Measurements from ENCODE around the gene PTTG1. TPM values are rescaled to one million over a fixed set of nuclear protein-coding genes. Genes with fewer than 3 reads are reported as not detected.

The PTTG1 gene
- total and polyA plus RNA-seq, 9 of the 15 experiments (the other 6 are each of a cell fraction or from before 2014, with no cell fraction given), result 193 to 1,088 (median 349) TPM

DNA sequence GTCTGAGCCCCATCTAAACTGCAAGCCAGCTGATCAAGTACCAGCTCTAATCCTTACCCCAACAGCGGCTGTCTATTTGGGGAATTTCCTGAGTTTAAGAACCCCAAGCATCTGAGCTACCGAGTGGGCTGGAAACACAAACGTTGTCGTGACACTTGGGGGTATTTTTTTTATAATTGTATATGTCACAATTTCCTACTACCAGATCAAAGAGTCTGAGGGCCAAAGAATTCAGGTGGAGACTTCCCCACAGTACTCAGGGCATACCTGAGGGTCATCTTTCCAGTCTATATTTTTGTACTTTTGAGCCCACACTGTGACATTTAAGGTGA, 42.8 kb downstream of the PTTG1 start:
- H3K9ac ChIP-seq (ENCODE audit: insufficient read depth in 1 of 2, low read depth in 2 of 2, low read length in 2 of 2), result no peak overlapping the region
- POLR2A ChIA-PET, result no interaction called here
- H3K4me2 ChIP-seq (ENCODE audit: insufficient read depth, low read length), result no peak overlapping the region
- BruUV-seq (replicated peaks), result no TSS peak
- no peaks in the 10 kb centered on the region for H3K36me3 ChIP-seq (ENCODE audit: control insufficient read depth, insufficient read depth, low read length)
- intact Hi-C loops (cut with micrococcal nuclease) (no loop called here), in situ Hi-C loops (cut with MboI) (no loop called here)
- TF ChIP-seq BHLHE40 (IDR thresholded peaks at IDR 0.05; ENCODE audit: low read length), result no peak
- TF ChIP-seq, protein P1, sequence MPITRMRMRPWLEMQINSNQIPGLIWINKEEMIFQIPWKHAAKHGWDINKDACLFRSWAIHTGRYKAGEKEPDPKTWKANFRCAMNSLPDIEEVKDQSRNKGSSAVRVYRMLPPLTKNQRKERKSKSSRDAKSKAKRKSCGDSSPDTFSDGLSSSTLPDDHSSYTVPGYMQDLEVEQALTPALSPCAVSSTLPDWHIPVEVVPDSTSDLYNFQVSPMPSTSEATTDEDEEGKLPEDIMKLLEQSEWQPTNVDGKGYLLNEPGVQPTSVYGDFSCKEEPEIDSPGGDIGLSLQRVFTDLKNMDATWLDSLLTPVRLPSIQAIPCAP (CRISPR knock-in tag; IDR thresholded peaks at IDR 0.05; ENCODE audit: borderline replicate concordance), result no peak
- no peak for DNase-seq (ENCODE audit: extremely low read depth in 1 of 4, low spot score in 3 of 4)
- H3K4me1 ChIP-seq (replicated peaks in 1 of 2; ENCODE audit: control insufficient read depth in 2 of 2, insufficient read depth in 2 of 2, low read length in 2 of 2), result peaks cover 0 to 4% of the 10 kb centered on the region in 2 experiments; a peak in 1 of 5 replicates
- no peak for FAIRE-seq
- WGBS (ENCODE audit: insufficient coverage, low coverage, missing lambda C conversion rate), result 2% methylated on average over 4 of the region's 4 CpGs
- H3K9me1 ChIP-seq (ENCODE audit: control insufficient read depth, insufficient read depth, low read length), result no peaks in the 10 kb centered on the region
- peaks cover 7 to 10% of the 10 kb centered on the region in 2 experiments; a peak in 4 of 5 replicates for H3K27me3 ChIP-seq (ENCODE audit: control insufficient read depth in 2 of 2, insufficient read depth in 2 of 2, low read length in 2 of 2)
- H2AFZ ChIP-seq (ENCODE audit: low read depth, low read length), result no peak overlapping the region
- H3K4me3 ChIP-seq, result no peak overlapping the region
- H4K20me1 ChIP-seq (replicated peaks; ENCODE audit: control insufficient read depth, insufficient read depth, low read length), result no peaks in the 10 kb centered on the region
- ATAC-seq, result no peak
- CTCF ChIA-PET (ENCODE audit: low intra/inter-chr PET ratio), result no interaction called here
- no peaks in the 10 kb centered on the region for H3K9me3 ChIP-seq (replicated peaks; ENCODE audit: control insufficient read depth, insufficient read depth, low read depth, low read length)
- no peak overlapping the region for H3K27ac ChIP-seq (ENCODE audit: extremely low read depth, low read depth, low read length)
- no peaks in the 10 kb centered on the region for H3K79me2 ChIP-seq (ENCODE audit: control insufficient read depth, insufficient read depth, low read length)

DNA sequence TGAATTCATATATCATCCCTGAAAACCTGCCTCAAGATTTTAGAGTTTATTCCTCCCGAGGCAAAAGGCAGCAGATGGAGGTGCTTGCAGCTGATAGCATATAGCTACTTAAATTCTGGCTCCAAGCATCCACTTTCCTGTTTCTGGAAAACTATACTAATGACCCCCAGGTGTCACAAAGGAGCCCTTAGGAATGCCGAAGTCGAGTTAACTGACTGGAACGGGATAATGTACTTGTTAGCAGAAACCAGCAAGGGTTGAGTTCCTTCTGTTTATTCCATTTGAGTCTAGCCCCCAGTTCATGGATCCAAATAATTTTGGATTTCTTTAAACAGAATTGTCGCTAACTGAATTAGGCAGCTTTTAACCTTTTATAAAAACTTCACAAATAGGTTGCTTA, 44.5 kb downstream of the PTTG1 start:
- in situ Hi-C loops (cut with MboI) (no loop called here), intact Hi-C loops (cut with micrococcal nuclease) (no loop called here)
- BruUV-seq (replicated peaks), result no TSS peak
- no peak for DNase-seq (ENCODE audit: extremely low read depth in 1 of 4, low spot score in 3 of 4)
- 2% methylated on average over 5 of the region's 5 CpGs for WGBS (ENCODE audit: insufficient coverage, low coverage, missing lambda C conversion rate)
- no peak for FAIRE-seq
- TF ChIP-seq PHF21A (IDR thresholded peaks at IDR 0.05; ENCODE audit: borderline replicate concordance, low read depth) (no peak), SIN3B (IDR thresholded peaks at IDR 0.05; ENCODE audit: low read depth) (no peak), CC2D1A (IDR thresholded peaks at IDR 0.05) (no peak), PRMT5 (CRISPR knock-in tag; IDR thresholded peaks at IDR 0.05) (no peak), MCM2 (IDR thresholded peaks at IDR 0.05; ENCODE audit: low read depth) (no peak), TRIM24 (IDR thresholded peaks at IDR 0.05) (no peak), CSDE1 (IDR thresholded peaks at IDR 0.05) (no peak), ZNF57 (CRISPR knock-in tag; IDR thresholded peaks at IDR 0.05) (no peak), EHMT2 (IDR thresholded peaks at IDR 0.05) (no peak)
- Histone ChIP-seq H3K27me3 (ENCODE audit: control insufficient read depth in 2 of 2, insufficient read depth in 2 of 2, low read length in 2 of 2) (peaks cover 7 to 10% of the 10 kb centered on the region in 2 experiments; a peak in 4 of 5 replicates), H4K20me1 (replicated peaks; ENCODE audit: control insufficient read depth, insufficient read depth, low read length) (no peaks in the 10 kb centered on the region), H3K4me2 (ENCODE audit: insufficient read depth, low read length) (no peak overlapping the region), H3K9me1 (ENCODE audit: control insufficient read depth, insufficient read depth, low read length) (no peaks in the 10 kb centered on the region), H3K79me2 (ENCODE audit: control insufficient read depth, insufficient read depth, low read length) (no peaks in the 10 kb centered on the region), H3K9ac (ENCODE audit: insufficient read depth in 1 of 2, low read depth in 2 of 2, low read length in 2 of 2) (no peak overlapping the region), H3K4me3 (no peak overlapping the region), H3K27ac (ENCODE audit: extremely low read depth, low read depth, low read length) (no peak overlapping the region), H3K36me3 (ENCODE audit: control insufficient read depth, insufficient read depth, low read length) (no peaks in the 10 kb centered on the region), H3K9me3 (replicated peaks; ENCODE audit: control insufficient read depth, insufficient read depth, low read depth, low read length) (no peaks in the 10 kb centered on the region), H2AFZ (ENCODE audit: low read depth, low read length) (no peak overlapping the region), H3K4me1 (replicated peaks in 1 of 2; ENCODE audit: control insufficient read depth in 2 of 2, insufficient read depth in 2 of 2, low read length in 2 of 2) (peaks cover 0 to 4% of the 10 kb centered on the region in 2 experiments; a peak in 1 of 5 replicates)
- POLR2A ChIA-PET, result no interaction called here
- ATAC-seq, result no peak
- CTCF ChIA-PET (ENCODE audit: low intra/inter-chr PET ratio), result no interaction called here

All from K562 (cell line).